GM04503 (cell line): ENCODE measurements around the gene THSD4.

ENCODE experiments used
- DNase-seq: peaks from one replicate; pipeline ENCODE4 v3.0.0-alpha.2; 2012; ENCODE audit warnings: low read depth

The THSD4 gene

DNA sequence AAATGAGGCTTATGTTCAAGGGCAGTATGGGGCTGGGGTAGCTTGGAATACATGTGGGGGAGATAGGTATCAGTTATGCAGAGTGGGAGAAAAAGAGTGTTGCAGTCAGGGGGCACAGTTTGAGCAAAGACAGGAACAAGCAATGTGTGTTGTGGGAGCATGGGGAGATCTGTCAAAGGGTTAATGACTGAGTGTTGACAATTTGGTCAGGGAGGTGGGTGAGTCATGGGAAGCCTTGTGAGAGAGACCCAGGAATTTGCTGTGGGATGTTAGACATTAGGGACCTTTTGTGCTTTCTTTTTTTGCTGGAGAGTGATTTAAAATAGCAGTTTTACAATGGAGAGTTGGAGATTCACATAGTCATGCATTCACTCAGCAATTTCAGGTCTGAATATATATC lies 473.5 kb downstream of the THSD4 start:
- DNase-seq = no peak

DNA sequence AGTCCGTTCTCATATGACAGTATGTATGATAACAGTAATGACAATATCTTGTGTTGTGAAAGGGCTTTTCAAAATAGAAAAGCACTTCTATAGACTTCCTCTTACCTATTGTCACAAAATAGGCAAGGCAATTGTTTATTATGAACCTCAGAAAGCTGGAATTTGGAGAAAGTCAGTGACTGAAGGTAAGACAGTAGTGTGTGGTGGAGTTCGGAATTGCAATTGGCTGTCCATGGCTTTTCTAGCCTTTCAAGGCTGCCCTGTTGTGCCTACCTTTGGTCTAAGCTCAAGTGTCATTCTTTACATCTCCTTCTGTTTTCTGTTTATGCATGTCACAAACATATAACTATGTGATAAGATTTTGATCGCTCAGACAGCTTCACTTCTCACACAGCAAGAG lies 475.8 kb downstream of the THSD4 start:
- no peak for DNase-seq

DNA sequence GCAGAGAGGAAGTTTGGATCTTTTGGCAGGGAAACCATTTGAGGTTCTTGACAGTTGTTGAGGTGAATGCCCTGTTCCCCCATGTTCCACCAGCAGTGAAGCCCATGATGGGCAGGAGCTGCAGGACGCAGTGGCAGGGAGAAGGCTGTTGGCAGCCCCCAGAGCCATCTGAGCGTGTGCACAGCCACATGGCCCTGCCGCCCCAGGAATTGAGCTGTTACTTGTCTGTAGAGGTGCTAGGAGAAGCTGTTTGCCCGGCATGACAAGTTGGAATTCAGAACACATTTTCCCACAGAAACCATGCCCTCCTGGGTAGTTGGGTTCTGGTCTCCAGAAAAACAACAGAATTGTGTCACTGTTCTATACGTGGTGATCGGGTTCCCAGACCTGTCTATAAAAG lies 476.9 kb downstream of the THSD4 start:
- DNase-seq = no peak

DNA sequence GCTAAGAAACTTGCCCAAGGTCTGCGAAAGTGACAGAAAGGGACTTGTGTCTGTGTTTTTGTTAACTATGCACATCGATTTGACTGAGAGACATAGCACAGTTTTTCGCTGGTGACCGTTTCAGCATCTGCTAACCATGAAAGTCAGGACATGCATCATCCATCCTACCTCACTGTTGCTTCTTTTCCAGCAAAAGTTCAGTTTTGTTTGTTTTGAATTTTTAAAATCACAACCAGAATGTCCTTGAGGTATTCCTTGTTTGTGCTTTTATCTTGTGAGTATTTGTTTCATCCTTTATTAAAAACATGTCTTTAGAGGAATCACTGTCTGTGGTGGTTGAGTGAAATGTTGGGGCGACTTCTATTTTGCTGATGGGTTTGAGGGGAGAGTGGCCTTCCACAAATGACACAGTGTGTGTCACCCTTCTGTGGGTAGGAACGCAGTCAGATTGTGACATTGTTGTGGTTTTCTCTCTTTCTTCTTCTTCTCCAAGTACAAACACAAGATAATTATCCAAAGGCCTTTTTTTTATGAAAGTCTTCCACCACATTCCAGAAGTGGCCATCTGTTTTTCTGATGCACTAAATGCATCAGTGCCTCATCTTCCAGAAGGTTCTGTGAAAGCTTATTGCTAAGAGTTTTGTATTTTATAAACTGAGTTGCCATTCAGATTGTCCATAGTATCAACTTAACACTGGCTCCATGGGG lies 480.7 kb downstream of the THSD4 start:
- DNase-seq = no peak

DNA sequence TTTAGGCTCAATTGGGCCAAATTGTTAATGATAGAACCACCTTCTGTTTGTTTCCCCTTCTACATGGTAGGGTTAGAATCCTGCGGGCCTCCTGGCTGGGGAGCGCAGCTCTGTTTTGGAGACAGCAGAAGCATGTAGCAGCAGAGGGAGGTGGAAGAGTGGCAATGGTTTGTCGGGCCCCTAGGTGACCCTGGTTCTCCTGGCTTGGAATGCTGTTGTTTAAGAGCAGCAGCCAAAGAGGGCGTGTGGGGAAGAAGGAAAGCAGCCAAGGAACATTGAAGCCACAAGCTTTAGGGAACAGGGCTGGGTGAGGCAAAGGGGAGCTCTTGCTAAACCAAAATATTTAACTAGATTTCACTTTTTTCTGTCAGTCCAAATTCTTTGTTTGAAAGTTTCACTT lies 481.4 kb downstream of the THSD4 start:
- no peak for DNase-seq

DNA sequence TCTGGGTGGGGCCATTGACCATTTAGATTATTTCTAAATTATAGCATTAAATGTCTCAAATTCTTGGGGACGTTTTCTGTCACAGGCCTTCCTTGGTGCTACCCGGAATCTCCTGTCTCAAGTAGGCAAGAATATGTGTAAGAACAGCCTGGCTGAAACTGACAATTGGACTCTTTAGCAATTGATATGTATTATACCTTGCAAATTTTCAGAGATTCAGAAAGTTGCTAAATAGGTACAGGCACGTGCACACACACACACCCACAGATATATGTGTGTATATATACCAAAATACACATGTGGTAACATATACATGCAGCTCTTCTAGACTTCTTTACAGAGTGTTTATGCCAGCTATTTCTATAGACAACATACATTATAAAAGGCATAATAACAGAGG lies 481.9 kb downstream of the THSD4 start:
- no peak for DNase-seq

DNA sequence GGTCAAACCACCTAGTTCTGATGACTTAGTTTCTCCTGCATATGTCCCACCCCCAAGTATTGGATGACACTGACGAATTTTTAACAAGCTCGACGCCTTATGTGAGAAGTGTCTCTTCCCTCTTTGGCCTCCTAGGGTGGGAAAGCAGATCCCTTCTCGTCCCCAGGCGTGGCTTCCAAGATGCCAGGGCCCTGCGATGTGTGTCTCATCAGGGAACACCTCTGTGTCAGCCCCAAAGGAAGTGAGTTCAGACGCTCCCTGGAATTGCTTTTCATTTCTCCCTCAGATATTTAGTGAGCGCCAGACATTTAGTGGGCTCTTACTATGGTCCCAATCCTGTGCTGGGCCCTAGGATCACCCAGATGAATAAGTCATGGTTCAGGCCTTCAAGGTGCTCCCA lies 482.4 kb downstream of the THSD4 start:
- DNase-seq = no peak

DNA sequence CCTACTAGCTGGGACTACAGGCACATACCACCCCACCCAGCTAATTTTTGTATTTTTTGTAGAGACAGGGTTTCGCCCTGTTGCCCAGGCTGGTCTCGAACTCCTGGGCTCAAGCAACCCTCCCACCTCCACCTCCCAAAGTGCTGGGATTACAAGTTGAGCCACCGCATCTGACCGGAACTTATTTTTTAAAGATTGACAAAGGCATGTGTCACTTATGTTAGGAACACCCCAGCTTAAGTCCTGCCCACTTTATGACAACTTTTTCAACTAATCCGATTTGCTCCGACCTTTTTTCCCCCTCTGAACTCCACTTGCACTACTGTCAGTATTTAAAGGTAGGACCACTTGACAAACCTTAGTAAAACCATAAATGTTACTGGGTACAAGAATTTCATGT lies 483.5 kb downstream of the THSD4 start:
- no peak for DNase-seq

DNA sequence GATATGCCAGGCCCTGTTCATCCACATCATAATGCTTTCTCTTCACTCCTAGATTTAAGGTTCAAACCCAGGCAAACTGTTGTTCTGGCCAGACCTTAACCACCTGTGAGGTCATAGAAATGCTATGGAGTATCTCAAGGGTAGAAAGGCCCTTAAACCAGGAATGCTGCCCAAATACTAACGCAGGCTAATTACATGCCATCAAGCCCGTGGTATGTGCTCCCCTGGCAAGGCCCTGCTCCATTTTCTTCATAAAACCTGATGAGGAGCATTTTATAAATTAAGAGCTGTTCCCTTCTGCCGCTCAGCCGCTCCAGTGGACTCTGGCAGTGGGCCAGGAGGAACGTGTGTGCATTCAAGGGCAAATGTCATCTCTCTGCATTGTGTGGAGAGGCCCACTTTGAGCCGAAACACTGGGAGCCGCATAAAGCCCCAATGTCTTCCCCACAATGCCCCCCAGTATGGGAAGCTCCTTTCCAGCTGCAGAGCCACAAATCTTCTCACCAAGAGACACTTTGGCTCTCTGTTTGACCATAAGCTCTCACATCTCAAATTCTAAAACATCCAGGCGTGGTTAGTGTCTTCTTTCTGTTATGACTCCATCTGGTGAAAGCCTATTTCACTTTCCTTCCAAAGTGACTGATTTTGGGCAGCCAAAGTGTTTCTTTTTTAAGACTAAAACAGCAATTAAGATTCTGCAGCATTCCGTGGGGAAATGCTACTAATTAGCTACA lies 484.3 kb downstream of the THSD4 start:
- no peak for DNase-seq

DNA sequence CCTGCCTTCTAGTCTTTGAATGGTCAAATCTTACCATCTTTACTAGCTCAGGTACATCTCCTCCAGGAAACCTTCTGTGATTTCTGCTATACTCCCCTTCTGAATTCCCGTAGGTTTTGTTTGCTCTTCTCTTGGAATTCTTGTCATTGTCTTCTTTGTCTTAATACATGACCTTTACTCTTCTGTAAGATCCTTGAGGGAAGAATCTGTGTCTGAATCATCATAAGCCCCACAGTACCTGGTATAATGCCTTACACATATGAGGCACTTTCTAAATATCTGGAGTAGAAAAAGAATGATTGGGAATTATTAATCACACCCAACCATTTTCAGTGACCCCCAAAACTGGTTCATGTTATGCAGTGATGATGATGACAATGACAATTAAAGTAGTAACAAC lies 485.0 kb downstream of the THSD4 start:
- no peak for DNase-seq

DNA sequence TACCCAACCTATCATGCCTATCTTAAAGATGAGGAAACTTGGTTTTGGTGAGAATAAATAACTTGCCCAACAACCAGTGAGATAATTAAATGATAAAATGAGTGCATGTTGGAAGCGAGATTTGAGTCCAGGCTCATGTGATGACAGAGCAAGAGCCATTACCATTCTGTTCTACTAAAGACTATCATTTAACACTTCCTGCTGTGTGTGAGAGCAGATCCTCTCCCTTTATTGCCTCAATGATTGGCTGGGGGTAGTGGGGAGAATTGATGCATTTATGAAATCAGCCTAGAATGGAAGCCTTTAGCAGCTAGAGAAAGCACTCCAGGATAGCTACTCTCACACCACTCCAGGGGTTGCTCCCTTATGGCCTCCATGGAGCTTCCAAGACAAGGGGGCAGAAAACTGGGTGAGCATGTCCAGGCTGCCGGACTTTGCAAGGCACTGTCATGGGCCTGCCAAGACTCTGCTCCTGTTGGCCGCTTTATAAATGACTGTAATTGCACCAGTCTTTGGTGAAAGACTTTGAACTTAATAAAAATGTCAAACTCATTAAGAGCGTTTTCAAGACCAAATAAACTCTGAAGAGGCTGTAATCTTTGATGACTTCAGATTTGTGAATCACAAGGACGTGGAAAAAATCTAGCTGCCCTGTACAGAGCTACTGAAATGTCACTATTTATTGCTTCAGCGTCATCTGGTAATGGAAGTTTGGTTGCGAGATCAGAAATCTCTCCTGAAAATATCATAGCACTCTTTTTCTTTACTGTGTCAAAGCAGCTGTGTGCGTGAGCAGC lies 486.0 kb downstream of the THSD4 start:
- no peak for DNase-seq

DNA sequence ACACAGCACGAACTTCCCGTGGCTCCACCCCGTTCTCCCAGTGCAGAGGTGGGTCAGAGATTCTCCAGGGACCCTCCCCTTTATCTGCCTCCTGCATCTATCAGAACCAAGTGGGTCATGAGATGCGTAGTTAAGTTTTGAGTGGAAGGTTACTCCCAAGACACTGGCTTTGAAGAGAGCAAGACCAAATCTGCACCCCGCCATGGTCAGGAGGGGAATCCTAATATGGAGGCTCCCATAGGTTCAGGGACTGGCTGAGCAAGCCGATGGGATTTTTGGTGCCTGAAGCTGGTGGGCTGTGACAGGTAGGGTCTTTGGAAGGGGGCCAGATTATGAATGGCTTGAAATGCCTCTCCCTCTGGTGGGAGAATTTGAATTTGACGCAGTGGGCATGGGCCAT lies 488.1 kb downstream of the THSD4 start:
- DNase-seq = no peak

DNA sequence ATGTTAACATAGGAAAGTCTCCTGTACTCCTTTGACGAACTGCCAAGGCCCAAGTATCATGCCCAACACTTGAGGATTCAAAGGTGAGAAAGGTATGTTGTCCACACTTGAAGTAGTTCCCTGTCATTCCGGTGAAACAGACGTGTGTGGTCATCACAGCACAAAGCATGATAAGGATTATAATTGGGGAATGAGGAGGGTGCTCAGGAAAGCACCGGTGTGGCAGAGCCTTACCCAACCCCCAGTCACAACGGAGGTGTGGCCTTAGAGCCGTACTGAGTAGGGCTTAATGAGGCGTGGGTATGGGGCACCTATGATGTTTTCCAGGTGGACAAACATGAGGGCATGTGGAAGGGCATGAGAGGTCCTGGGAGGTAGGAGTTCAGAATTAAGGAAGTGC lies 492.1 kb downstream of the THSD4 start:
- no peak for DNase-seq

DNA sequence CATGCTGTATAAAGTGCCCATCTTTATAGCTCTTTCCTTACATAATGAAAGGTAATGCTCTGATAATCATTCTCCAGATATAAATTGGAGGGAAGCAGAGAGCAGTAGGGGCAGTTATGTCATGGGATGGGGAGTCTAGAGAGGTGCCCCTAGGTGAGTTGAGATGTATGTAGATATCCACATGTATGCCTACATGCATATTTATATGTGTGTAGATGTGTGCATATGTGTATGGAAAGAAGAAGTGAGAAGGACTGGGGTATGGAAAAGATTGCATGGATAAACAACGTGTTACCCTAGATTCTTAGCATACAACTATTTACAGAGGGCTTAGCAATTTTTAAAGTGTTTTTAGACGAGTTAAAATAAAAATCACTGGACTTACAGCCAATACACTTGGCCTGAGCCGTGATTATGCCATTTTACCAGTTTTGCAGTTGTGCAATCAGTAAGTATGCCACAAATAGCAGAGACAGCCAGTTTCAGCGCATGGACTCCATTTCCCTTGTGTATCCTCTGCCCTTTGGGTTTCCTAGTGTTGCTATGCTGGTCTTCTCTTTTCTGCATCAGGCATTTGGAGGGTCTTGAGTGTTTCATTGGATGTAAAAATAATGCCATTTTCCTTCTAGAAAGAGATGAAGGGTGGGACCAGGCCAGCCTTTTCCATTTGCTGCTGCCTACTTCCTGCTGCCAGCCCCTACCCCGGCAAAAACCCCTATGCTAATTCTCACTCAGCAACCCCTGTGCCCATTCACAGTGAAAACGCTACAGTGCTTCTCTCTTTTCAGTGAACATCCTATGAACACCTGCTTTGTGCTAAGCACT lies 495.7 kb downstream of the THSD4 start:
- DNase-seq = no peak

DNA sequence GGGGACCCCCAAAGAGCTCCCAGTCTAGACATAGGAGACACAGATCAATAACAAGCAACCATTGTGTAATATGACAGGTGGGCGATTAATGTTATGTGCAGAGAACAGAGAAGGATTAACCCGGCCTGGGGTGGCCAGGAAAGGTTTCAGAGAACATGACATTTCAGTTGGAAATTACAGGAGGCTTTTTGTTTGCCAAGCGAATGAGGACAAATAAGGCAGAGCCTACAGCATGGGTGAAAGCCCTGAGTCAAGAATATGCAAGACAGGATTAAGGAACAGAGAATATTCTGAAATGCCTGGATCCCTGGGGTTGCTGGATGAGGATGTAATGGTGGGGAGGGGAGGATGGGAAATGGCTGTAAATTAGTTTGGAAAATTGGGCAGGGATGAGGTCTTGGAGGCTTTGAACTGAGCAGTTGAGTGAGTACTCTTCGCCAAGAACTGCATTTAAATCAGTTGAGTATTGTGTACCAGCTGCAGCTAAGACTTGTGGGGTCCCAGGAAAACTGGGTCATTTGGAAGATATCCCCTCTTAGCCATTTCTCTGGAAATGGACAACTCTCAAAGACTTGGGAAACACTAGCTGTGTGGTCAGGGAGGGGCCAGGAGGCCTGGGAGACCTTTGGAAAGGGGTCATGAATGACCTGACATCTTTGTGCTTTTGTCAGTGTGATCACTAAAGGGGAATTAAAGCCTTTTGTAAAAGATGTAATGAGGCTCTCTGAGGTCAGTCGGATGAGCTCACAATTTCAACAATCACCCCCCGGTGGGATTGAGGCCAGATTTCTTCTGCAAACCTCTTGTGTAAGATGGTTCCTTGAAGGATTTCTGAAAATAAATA lies 496.5 kb downstream of the THSD4 start:
- no peak for DNase-seq

DNA sequence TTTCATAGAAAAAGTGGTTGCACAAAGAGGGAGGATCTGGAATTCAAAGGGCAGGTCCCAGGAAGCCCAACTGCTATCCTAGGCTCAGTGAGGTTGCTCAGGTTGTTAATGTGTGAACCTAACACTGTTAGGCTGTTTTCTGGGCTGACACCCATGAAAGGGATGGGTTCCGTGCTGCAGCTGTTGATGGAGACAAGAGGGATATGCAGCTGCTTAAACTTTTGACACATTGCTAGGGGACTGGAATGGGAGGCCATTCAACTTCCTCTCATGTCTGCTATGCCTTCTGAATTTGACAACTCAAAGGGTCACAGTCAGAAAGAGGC lies 497.1 kb downstream of the THSD4 start:
- DNase-seq = no peak

DNA sequence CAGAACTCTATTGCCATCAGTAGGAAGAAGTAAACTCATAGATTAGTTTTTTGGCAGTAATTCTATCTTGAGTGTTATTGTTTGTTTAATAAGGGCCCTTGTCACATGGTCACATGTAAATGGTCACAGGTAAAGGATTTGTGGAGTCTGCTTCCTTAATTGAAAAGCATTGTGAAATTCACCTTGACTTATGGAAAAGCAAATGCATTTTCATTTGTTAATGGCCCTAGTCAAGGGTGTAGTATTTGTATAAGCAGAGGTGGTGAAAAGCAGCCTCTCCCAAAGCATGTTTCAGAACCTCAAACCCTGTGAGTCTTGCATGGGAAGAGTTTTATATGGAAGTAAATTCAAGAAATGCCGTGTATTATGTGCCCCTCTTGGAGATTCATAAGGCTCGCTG lies 497.6 kb downstream of the THSD4 start:
- DNase-seq = no peak

DNA sequence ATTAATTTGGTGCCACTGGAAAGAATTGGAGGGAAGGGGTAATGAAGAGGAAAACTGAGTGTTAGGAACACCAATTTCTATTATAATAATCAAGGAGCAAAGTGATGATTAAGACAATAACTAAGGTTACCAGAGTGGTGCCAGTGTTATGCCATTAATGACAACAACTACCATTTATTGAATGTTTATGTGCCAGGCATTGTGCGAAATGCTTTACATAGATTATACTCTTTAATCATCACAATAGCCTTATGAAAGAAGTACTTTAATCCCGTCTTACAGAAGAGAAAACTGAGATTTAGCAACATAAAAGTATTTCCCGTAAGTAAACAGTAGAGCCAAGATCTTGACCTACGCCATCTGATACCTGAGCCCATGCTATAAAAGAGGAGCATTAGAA lies 507.8 kb downstream of the THSD4 start:
- no peak for DNase-seq

DNA sequence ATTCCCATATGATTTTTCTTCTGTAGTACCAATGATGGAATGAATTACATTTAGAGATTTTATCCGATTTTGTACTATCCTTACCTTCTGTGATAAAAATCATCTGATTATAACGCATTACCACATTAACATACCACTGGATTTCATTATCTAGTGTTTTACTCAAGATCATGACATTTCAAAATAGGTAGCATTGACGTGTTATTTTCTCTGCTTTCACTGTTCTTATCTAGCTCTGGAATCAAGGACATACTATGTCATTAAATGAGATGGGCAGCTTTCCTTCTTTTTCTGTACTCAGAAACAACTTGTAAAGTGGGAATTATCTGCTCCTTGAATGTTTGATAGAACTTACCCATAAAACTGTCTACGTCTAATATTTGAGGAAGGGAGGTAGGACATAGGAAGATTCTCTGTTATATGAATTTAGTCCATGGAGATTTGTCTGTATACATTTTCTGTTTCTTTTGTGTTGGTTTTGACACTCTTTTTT lies 511.4 kb downstream of the THSD4 start:
- DNase-seq = no peak

DNA sequence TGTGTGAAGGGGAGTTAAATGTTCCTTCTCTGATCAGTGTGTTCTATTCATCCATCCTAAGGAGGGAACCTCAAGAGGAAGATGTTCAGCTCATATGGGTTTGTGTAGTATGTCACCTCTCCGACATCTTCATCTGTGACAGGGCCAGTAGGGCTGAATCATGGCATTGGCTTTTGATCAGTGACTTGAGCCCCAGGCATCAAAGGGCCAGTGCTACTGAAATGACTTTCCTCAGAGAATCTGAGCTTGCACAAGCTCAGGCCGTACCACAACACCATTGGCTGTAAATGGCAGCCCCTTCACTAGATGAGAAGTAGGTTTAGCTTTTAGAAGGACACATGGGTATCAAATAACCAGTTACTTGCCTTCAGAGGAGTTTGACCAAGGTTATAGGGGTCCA lies 511.9 kb downstream of the THSD4 start:
- no peak for DNase-seq

DNA sequence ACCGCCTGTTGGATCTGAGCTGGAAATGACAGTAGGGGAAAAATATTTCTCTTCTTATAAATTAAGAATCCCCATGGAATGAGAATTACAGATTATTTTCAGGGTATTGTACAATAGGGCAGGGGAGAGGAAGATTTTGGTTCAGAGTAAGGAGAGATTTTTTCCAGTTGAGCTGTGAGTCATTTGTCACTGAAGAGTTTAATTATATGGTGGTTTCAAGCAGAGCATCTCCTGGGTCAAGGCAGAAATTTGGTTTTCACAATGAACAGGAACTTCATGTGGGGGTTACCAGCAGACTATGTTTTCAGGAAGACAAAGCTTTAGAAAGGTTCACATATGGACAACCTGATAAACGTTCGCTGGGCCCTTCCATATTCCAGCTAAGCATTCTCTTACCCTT lies 512.3 kb downstream of the THSD4 start:
- no peak for DNase-seq
